ENCODE data around the gene PRAC1. TPM values are rescaled to one million over a fixed set of nuclear protein-coding genes. Genes with fewer than 3 reads are reported as not detected.

PRAC1 gene
- total and polyA plus RNA-seq, 2 donors (not counting 1 experiment from before 2014, with no cell fraction given), result not detected

GRCh38 chr17:48676963-48677558 is 45.3 kb downstream of the PRAC1 start:
- CTCF ChIA-PET, result interaction anchor here (1.2 to 7.7 kb wide), 3 partner anchors 202 to 356 kb away, joined by 3 to 119 read pairs (median 6); no protein-coding TSS in a partner anchor
- Mint-ChIP-seq H3K27me3 (peaks cover 50% of the 10 kb centered on the region), H3K27ac (no peak overlapping the region), H3K4me1 (peaks cover 2% of the 10 kb centered on the region), H3K4me3 (no peak overlapping the region), H3K9me3 (ENCODE audit: insufficient read depth) (no peaks in the 10 kb centered on the region)
- intact Hi-C loops (cut with micrococcal nuclease), result no loop called here
- Histone ChIP-seq H3K9ac (ENCODE audit: low read length) (no peak overlapping the region), H3K9me3 (ENCODE audit: control extremely low read depth in 1 of 3, control insufficient read depth in 2 of 3, insufficient read depth in 1 of 3, low read length in 2 of 3) (no peaks in the 10 kb centered on the region), H3K4me1 (ENCODE audit: control insufficient read depth in 2 of 2, insufficient read depth in 2 of 2, low read length in 2 of 2) (peaks cover 0 to 9% of the 10 kb centered on the region in 2 donors), H4K20me1 (ENCODE audit: control insufficient read depth, insufficient read depth, low read length, poor library complexity, severe bottlenecking) (no peaks in the 10 kb centered on the region), H3K27ac (ENCODE audit: low read length in 2 of 2) (no peak overlapping the region), H3K36me3 (replicated peaks in 1 of 2; ENCODE audit: control extremely low read depth in 1 of 2, control insufficient read depth in 1 of 2, extremely low read depth in 1 of 2, insufficient read depth in 2 of 2, low read length in 1 of 2) (no peaks in the 10 kb centered on the region), H3K4me3 (ENCODE audit: control extremely low read depth in 1 of 5, extremely low read depth in 1 of 5, insufficient read depth in 1 of 5, low read depth in 2 of 5, low read length in 4 of 5) (no peak overlapping the region), H3K4me2 (replicated peaks; ENCODE audit: low read depth, low read length, poor library complexity, severe bottlenecking) (no peak overlapping the region), H3K79me2 (ENCODE audit: control insufficient read depth, insufficient read depth, low read length) (no peaks in the 10 kb centered on the region), H2AFZ (ENCODE audit: insufficient read depth, low read depth, low read length, poor library complexity, severe bottlenecking) (no peak overlapping the region), H3K27me3 (replicated peaks in 1 of 4; ENCODE audit: control extremely low read depth in 1 of 4, control insufficient read depth in 3 of 4, insufficient read depth in 4 of 4, low read length in 3 of 4) (peaks cover 0 to 34% (median 23%) of the 10 kb centered on the region in 4 experiments)
- TF ChIP-seq EZH2 (IDR thresholded peaks at IDR 0.05; ENCODE audit: borderline replicate concordance, insufficient read depth, low read depth, low read length, poor library complexity, severe bottlenecking) (no peak), CTCF (IDR thresholded peaks at IDR 0.05) (no peak)
- DNase-seq (no peak), ATAC-seq (ENCODE audit: low read depth) (no peak)
- POLR2A ChIA-PET, result no interaction called here
- WGBS (ENCODE audit: insufficient coverage), result 89% methylated on average over 3 of the region's 6 CpGs

- WGBS (ENCODE audit: insufficient coverage), result no CpG with 5 or more reads among the region's 2 CpGs
These were observed 50.0 kb downstream of the PRAC1 start for GRCh38 chr17:48672340-48672739.

More at GRCh38 chr17:48672340-48672739, 50.0 kb downstream of the PRAC1 start:
- ChIA-PET POLR2A (no interaction called here), CTCF (interaction anchor here (0.6 to 2.1 kb wide), 11 partner anchors 9 to 360 kb away, joined by 3 to 28 read pairs (median 5); no protein-coding TSS in a partner anchor)
- H3K4me1 Mint-ChIP-seq, result peaks cover 3% of the 10 kb centered on the region
- Histone ChIP-seq H3K4me1 (ENCODE audit: control insufficient read depth in 2 of 2, insufficient read depth in 2 of 2, low read length in 2 of 2) (peaks cover 6 to 7% of the 10 kb centered on the region in 2 donors), H2AFZ (ENCODE audit: insufficient read depth, low read depth, low read length, poor library complexity, severe bottlenecking) (no peak overlapping the region), H3K9me3 (ENCODE audit: control extremely low read depth in 1 of 3, control insufficient read depth in 2 of 3, insufficient read depth in 1 of 3, low read length in 2 of 3) (no peaks in the 10 kb centered on the region), H4K20me1 (ENCODE audit: control insufficient read depth, insufficient read depth, low read length, poor library complexity, severe bottlenecking) (no peaks in the 10 kb centered on the region), H3K27ac (ENCODE audit: low read length in 2 of 2) (no peak overlapping the region), H3K4me3 (ENCODE audit: control extremely low read depth in 1 of 5, extremely low read depth in 1 of 5, insufficient read depth in 1 of 5, low read depth in 2 of 5, low read length in 4 of 5) (no peak overlapping the region), H3K9ac (ENCODE audit: low read length) (no peak overlapping the region), H3K27me3 (replicated peaks in 1 of 4; ENCODE audit: control extremely low read depth in 1 of 4, control insufficient read depth in 3 of 4, insufficient read depth in 4 of 4, low read length in 3 of 4) (peaks cover 0 to 27% (median 15%) of the 10 kb centered on the region in 4 experiments), H3K79me2 (ENCODE audit: control insufficient read depth, insufficient read depth, low read length) (no peaks in the 10 kb centered on the region), H3K4me2 (replicated peaks; ENCODE audit: low read depth, low read length, poor library complexity, severe bottlenecking) (no peak overlapping the region), H3K36me3 (replicated peaks in 1 of 2; ENCODE audit: control extremely low read depth in 1 of 2, control insufficient read depth in 1 of 2, extremely low read depth in 1 of 2, insufficient read depth in 2 of 2, low read length in 1 of 2) (no peaks in the 10 kb centered on the region)
- intact Hi-C loops (cut with micrococcal nuclease), result loop anchor here (5.0 kb wide), 1 partner anchor 120 kb away; no protein-coding TSS in a partner anchor
- ATAC-seq (ENCODE audit: low read depth) (no peak), DNase-seq (no peak)
- H3K4me3 Mint-ChIP-seq, result no peak overlapping the region
- TF ChIP-seq CTCF (IDR thresholded peaks at IDR 0.05) (no peak), EZH2 (IDR thresholded peaks at IDR 0.05; ENCODE audit: borderline replicate concordance, insufficient read depth, low read depth, low read length, poor library complexity, severe bottlenecking) (no peak)
- H3K27ac Mint-ChIP-seq, result no peak overlapping the region
- H3K9me3 Mint-ChIP-seq (ENCODE audit: insufficient read depth), result no peaks in the 10 kb centered on the region
- H3K27me3 Mint-ChIP-seq, result peaks cover 46% of the 10 kb centered on the region
